B cell (primary cell): ENCODE measurements around the gene C20orf144. TPM values are rescaled to one million over a fixed set of nuclear protein-coding genes. Genes with fewer than 3 reads are reported as not detected.

ENCODE experiments used
- ATAC-seq: fragments of 200-7000 bp; cut with Tn5 transposase; one replicate; pipeline ENCODE4 v1.10.0; 2021; ENCODE audit warnings: low read depth, mild to moderate bottlenecking, moderate number of reproducible peaks, moderate library complexity
- CTCF ChIA-PET: fragments of 350-600 bp; sonication (Branson Sonifier 250); formaldehyde crosslinking; loops from one replicate; lab custom pipeline; 2021; ENCODE audit warnings: antibody characterized with exemption, inconsistent platforms; lab: Charles Lee
- POLR2A ChIA-PET: fragments of 350-600 bp; sonication (Branson Sonifier 250); formaldehyde crosslinking; loops from one replicate; lab custom pipeline; 2021; ENCODE audit warnings: antibody characterized with exemption; lab: Charles Lee
- DNase-seq: peaks from one replicate; pipeline ENCODE4 v3.0.0; 2013
- H2AFZ ChIP-seq: 2 replicates; pipeline ENCODE4 v1.6.1; 2012; ENCODE audit warnings: mild to moderate bottlenecking, low read depth, low read length; ENCODE audit not compliant: insufficient read depth, poor library complexity, severe bottlenecking
- H3K27ac ChIP-seq, 2 donors: 1 replicate in 1 of 2; 2 replicates in 1 of 2; pipeline ENCODE4 v1.5.1; 2012 to 2013; ENCODE audit warnings: low read length in 2 of 2, mild to moderate bottlenecking in 2 of 2, moderate library complexity in 1 of 2
- H3K27me3 ChIP-seq, 4 experiments: fragments of 200-600 bp in 1 of 4; sonication (generic) in 1 of 4; replicated peaks in 1 of 4; 1 replicate in 2 of 4; 2 replicates in 2 of 4; pipeline versions ENCODE4 v1.6.1 to v1.7.0; 2013 to 2016; ENCODE audit warnings: low read length in 3 of 4, mild to moderate bottlenecking in 2 of 4, mixed read lengths in 1 of 4, moderate library complexity in 1 of 4; ENCODE audit not compliant: insufficient read depth in 4 of 4, control insufficient read depth in 3 of 4; ENCODE audit errors: control extremely low read depth in 1 of 4
- H3K36me3 ChIP-seq, 2 experiments: replicated peaks in 1 of 2; 1 replicate in 1 of 2; 2 replicates in 1 of 2; pipeline versions ENCODE4 v1.6.1 to v1.7.1; 2013; ENCODE audit warnings: low read length in 1 of 2; ENCODE audit not compliant: insufficient read depth in 2 of 2, control insufficient read depth in 1 of 2; ENCODE audit errors: control extremely low read depth in 1 of 2, extremely low read depth in 1 of 2
- H3K4me1 ChIP-seq, 2 donors: fragments of 200-600 bp in 1 of 2; sonication (generic) in 1 of 2; 1 replicate in 1 of 2; 2 replicates in 1 of 2; pipeline versions ENCODE4 v1.5.1 to v1.6.1; 2013 to 2017; ENCODE audit warnings: low read length in 2 of 2; ENCODE audit not compliant: control insufficient read depth in 2 of 2, insufficient read depth in 2 of 2
- H3K4me2 ChIP-seq: replicated peaks from 2 replicates; pipeline ENCODE3; 2012; ENCODE audit warnings: mild to moderate bottlenecking, low read depth, low read length; ENCODE audit not compliant: poor library complexity, severe bottlenecking
- H3K4me3 ChIP-seq, 5 experiments: fragments of 200-600 bp in 1 of 5; sonication (generic) in 1 of 5; 1 replicate in 3 of 5; 2 replicates in 2 of 5; pipeline versions ENCODE4 v1.5.1 to v1.7.0; 2011 to 2016; ENCODE audit warnings: low read length in 4 of 5, mild to moderate bottlenecking in 4 of 5, low read depth in 2 of 5, control low read depth in 1 of 5, moderate library complexity in 1 of 5; ENCODE audit not compliant: insufficient read depth in 1 of 5; ENCODE audit errors: control extremely low read depth in 1 of 5, extremely low read depth in 1 of 5
- H3K79me2 ChIP-seq: fragments of 200-600 bp; sonication (generic); one replicate; pipeline ENCODE4 v1.6.0; 2016; ENCODE audit warnings: low read length; ENCODE audit not compliant: control insufficient read depth, insufficient read depth
- H3K9ac ChIP-seq: fragments of 200-600 bp; sonication (generic); 2 replicates; pipeline ENCODE4 v1.6.1; 2017; ENCODE audit warnings: mild to moderate bottlenecking, low read length, moderate library complexity
- H3K9me3 ChIP-seq, 3 donors: one replicate each; pipeline versions ENCODE4 v1.6.1 to v1.7.1; 2013; ENCODE audit warnings: low read length in 2 of 3; ENCODE audit not compliant: control insufficient read depth in 2 of 3, insufficient read depth in 1 of 3; ENCODE audit errors: control extremely low read depth in 1 of 3
- H4K20me1 ChIP-seq: 2 replicates; pipeline ENCODE4 v1.6.0; 2012; ENCODE audit warnings: mild to moderate bottlenecking, low read length; ENCODE audit not compliant: insufficient read depth, control insufficient read depth, poor library complexity, severe bottlenecking
- H3K27ac Mint-ChIP-seq: one replicate; pipeline ENCODE4 v1.8.0; 2021; ENCODE audit warnings: mixed read lengths
- H3K27me3 Mint-ChIP-seq: one replicate; pipeline ENCODE4 v1.8.0; 2021; ENCODE audit warnings: mixed read lengths
- H3K4me1 Mint-ChIP-seq: one replicate; pipeline ENCODE4 v1.8.0; 2021; ENCODE audit warnings: mixed read lengths
- H3K4me3 Mint-ChIP-seq: one replicate; pipeline ENCODE4 v1.8.0; 2021; ENCODE audit warnings: mixed read lengths
- H3K9me3 Mint-ChIP-seq: one replicate; pipeline ENCODE4 v1.8.0; 2022; ENCODE audit warnings: mixed read lengths; ENCODE audit not compliant: insufficient read depth
- EZH2 ChIP-seq: IDR thresholded peaks from 2 replicates; pipeline ENCODE4 v1.6.1; 2012; ENCODE audit warnings: borderline replicate concordance, low read depth, mild to moderate bottlenecking, moderate library complexity, low read length; ENCODE audit not compliant: insufficient read depth, poor library complexity, severe bottlenecking
- WGBS: methylation state at CpG from one replicate; pipeline ENCODE4 v1.1.5; 2013; ENCODE audit warnings: missing lambda C conversion rate; ENCODE audit not compliant: insufficient coverage; 5-methylcytosine and 5-hydroxymethylcytosine counted together
- intact Hi-C: fragments of 100-400 bp; cut with micrococcal nuclease; formaldehyde crosslinking; loops from one replicate; pipeline ENCODE4 v1.10.0; 2022
- polyA plus RNA-seq: library from polyadenylated mRNA; depleted of rRNA; stranded (reverse); fragments of >200 nt; gene quantifications from 2 replicates; pipeline ENCODE4 v1.2.3, GENCODE V29; 2012
- total RNA-seq, 2 donors: library from RNA; stranded (reverse); fragments of 120-200 nt in 1 of 2; gene quantifications; 1 replicate in 1 of 2; 2 replicates in 1 of 2; pipeline versions ENCODE4 v1.2.3 to v1.2.4, GENCODE V29; 2013 to 2022
- TF ChIP-seq, protein P1 (sequence below): fragments of 200-600 bp; IDR thresholded peaks from one replicate; pipeline ENCODE4 v1.8.0; 2022; ENCODE audit warnings: antibody characterized with exemption, mild to moderate bottlenecking

Gene C20orf144
- total and polyA plus RNA-seq, 2 donors (not counting 1 experiment from before 2014, with no cell fraction given): 0.27 to 0.44 TPM

- no peaks in the 10 kb centered on the region for H3K27me3 ChIP-seq
- H3K9ac ChIP-seq: no peak overlapping the region
- WGBS: 97% methylated on average over 10 of the region's 27 CpGs
- no peak overlapping the region for H2AFZ ChIP-seq
- H3K4me3 ChIP-seq: no peak overlapping the region
- H3K9me3 Mint-ChIP-seq: no peaks in the 10 kb centered on the region
- no peak overlapping the region for H3K4me2 ChIP-seq
- peaks cover 0 to 6% of the 10 kb centered on the region in 2 experiments for H3K36me3 ChIP-seq
- ChIA-PET POLR2A (no interaction called here), CTCF (no interaction called here)
- H3K4me1 ChIP-seq: no peaks in the 10 kb centered on the region
- no peaks in the 10 kb centered on the region for H3K4me1 Mint-ChIP-seq
- H4K20me1 ChIP-seq: no peaks in the 10 kb centered on the region
- intact Hi-C loops: no loop called here
- H3K27ac ChIP-seq: no peak overlapping the region
- H3K4me3 Mint-ChIP-seq: no peak overlapping the region
- no peak overlapping the region for H3K27ac Mint-ChIP-seq
- H3K27me3 Mint-ChIP-seq: no peaks in the 10 kb centered on the region
- DNase-seq (no peak), ATAC-seq (no peak)
- no peaks in the 10 kb centered on the region for H3K79me2 ChIP-seq
- TF ChIP-seq, protein P1, sequence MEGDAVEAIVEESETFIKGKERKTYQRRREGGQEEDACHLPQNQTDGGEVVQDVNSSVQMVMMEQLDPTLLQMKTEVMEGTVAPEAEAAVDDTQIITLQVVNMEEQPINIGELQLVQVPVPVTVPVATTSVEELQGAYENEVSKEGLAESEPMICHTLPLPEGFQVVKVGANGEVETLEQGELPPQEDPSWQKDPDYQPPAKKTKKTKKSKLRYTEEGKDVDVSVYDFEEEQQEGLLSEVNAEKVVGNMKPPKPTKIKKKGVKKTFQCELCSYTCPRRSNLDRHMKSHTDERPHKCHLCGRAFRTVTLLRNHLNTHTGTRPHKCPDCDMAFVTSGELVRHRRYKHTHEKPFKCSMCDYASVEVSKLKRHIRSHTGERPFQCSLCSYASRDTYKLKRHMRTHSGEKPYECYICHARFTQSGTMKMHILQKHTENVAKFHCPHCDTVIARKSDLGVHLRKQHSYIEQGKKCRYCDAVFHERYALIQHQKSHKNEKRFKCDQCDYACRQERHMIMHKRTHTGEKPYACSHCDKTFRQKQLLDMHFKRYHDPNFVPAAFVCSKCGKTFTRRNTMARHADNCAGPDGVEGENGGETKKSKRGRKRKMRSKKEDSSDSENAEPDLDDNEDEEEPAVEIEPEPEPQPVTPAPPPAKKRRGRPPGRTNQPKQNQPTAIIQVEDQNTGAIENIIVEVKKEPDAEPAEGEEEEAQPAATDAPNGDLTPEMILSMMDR: no peak
- no peak for TF ChIP-seq EZH2
- peaks cover 0 to 19% (median 0%) of the 10 kb centered on the region in 3 donors for H3K9me3 ChIP-seq
Observed at GRCh38 chr20:33701629-33702450, 39.7 kb downstream of the C20orf144 start.

- Mint-ChIP-seq H3K27ac (no peak overlapping the region), H3K4me3 (no peak overlapping the region), H3K27me3 (no peaks in the 10 kb centered on the region), H3K9me3 (no peaks in the 10 kb centered on the region), H3K4me1 (no peaks in the 10 kb centered on the region)
- WGBS: 53% methylated on average over 5 of the region's 5 CpGs
- H3K79me2 ChIP-seq: no peaks in the 10 kb centered on the region
- intact Hi-C loops: no loop called here
- H3K4me1 ChIP-seq: no peaks in the 10 kb centered on the region
- H3K27me3 ChIP-seq: no peaks in the 10 kb centered on the region
- H4K20me1 ChIP-seq: no peaks in the 10 kb centered on the region
- H3K4me3 ChIP-seq: no peak overlapping the region
- H3K9ac ChIP-seq: no peak overlapping the region
- no peak overlapping the region for H2AFZ ChIP-seq
- DNase-seq (no peak), ATAC-seq (no peak)
- no peak overlapping the region for H3K27ac ChIP-seq
- H3K4me2 ChIP-seq: no peak overlapping the region
- ChIA-PET POLR2A (no interaction called here), CTCF (no interaction called here)
- H3K36me3 ChIP-seq: peaks cover 0 to 15% of the 10 kb centered on the region in 2 experiments
- H3K9me3 ChIP-seq: peaks cover 0 to 19% (median 0%) of the 10 kb centered on the region in 3 donors
- TF ChIP-seq, protein P1: no peak
- TF ChIP-seq EZH2: no peak
Observed at GRCh38 chr20:33702861-33703260, 40.7 kb downstream of the C20orf144 start.
